NK-92 (cell line): Measurements from ENCODE around the gene POLQ.
"Not testable (repeated sequence)": the region's sequence is repeated elsewhere in the genome, so short reads cannot be mapped to it uniquely, and the experiment has no call there.

ENCODE experiments used
- DNase-seq: peaks from one replicate; lab custom pipeline; 2025; ENCODE audit not compliant: unreplicated experiment; lab: John Stamatoyannopoulos, UW

The POLQ gene

GRCh38 chr3:121514496-121514895, 31.3 kb downstream of the POLQ start:
- DNase-seq = no peak

DNA sequence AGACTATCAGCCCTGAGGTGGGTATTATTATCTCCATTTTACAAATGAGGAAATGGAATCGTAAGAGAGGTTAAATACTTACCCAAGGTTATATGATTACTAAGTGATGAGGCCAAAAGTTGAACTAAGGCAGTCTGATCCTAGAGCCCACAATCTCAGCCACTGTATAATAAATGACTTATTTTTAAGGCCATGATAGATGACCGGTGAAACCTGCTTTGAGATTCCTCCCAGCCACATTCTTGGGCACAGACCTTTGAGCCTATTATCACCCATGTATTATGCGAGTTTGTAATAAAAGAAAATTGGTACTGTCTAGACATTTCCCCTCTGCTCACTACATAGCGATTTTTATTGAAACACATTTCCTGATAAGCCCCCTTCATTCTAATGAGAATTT, 37.4 kb downstream of the POLQ start:
- no peak for DNase-seq

- DNase-seq = no peak
These were observed 40.5 kb downstream of the POLQ start for GRCh38 chr3:121505256-121505655.

- no peak for DNase-seq
These were observed 41.2 kb downstream of the POLQ start for GRCh38 chr3:121504618-121505017.

DNA sequence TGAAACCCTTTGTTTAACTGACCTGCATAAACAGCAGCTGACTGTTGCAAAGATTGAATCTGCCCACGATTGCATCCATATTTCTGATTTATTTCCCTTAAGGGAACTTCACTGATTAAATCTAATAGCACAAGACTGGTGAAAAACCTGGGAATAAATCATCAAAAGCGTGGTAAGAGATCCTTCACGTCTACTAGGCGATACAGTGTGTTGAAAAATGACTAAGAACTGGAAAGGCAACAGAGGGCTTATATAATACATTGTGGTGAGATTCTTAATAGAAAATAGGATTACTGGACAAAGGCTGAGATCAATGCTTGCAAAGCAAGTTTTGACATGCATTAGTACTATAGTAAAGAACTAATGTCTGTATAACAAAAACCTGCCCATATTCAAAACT, 49.0 kb downstream of the POLQ start:
- DNase-seq = no peak

GRCh38 chr3:121493431-121493830, 52.4 kb downstream of the POLQ start:
- no peak for DNase-seq

- no peak for DNase-seq
These were observed 54.0 kb downstream of the POLQ start for GRCh38 chr3:121491683-121492320.

GRCh38 chr3:121490161-121490560, 55.6 kb downstream of the POLQ start:
- DNase-seq = no peak

DNA sequence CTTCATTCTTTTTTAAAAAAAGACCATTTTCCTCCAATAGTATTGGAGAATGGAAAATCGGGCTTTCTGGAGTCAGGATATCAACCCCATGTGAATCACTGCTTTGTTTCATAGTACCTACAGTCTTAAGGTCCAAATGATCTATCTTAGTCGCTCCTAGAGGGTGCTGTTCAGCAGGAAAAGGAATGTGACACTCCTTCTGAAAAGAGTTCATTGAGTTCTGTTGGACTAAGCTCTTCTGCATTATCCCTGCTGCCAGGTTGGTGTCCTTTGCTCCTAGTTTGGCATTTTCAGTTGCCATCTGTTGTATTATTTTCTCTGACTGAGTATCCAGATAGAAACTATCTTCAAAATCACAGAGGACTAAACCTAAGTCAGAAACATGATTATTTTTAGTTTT, 57.2 kb downstream of the POLQ start:
- DNase-seq = no peak

DNA sequence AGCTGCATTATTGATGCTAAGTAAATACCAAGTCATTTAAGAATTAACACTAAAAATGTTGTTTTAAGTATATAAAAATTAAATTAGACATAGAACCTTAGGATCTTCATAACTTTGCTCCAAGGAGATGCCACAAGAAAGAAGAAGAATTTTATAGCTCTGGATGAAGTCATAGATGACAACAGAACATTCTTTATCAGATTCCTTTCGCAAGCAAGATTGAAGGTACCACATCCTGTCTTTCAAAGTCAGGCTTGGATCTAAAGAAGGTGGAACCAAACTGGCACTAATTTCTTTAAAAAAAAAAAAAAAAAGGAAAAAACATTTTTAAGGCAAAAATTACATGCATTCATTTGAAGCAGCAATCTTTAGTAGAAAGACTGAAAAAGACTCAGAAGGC, 62.5 kb downstream of the POLQ start:
- no peak for DNase-seq

GRCh38 chr3:121482660-121483059, 63.1 kb downstream of the POLQ start:
- no peak for DNase-seq

DNA sequence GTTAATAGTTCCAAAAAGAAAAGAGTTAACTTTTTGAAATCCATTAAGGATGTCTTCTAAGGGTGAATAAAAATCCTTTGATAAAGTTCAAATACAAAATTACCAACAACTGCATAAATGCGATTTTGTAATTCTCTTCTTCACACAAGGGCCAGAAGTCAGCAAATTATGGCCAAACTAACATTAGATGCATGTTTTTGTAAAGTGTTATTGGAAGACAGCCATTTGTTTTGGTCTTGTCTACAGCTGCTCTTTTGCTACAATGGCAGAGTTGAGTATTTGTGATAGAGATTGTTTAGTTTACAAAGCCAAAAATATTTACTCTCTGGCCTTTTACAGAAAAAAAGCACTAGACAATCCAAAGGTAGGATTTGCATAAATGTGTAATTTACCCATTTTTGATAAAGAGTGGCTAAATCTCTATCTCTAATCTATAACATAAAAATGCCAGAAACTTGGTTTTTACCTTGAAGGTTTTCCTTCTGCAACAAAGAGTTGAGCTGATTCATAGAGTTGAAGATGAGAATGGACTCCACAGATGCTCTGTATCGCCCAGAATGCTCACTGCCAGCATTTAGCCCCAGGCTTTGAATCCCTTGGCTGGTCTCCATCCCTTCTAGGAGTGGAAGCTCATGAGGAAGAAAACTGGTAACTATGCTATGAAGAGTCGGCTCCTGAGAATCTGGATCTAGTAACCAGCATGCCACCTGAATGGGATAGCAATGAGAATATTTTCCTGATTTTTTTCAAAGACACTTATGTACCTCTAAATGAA, 64.5 kb downstream of the POLQ start:
- no peak for DNase-seq

DNA sequence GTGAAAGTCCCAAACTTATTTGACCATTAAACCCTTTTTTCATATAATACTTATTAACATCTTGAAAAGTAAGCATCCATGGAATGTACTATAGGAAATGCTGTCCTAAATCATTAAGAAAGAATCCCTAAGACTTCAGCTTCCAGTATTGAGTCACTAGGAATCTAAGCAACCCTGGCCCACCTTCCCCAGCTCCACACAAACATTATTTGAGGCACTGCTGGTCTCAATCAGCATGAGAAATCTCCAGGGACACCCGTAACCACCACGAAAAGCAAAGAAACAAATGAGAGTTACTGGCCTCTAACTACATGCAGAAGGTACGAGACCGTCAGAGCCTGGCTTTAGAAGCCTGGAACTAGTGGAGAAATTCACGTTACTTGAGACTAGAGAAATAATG, 68.2 kb downstream of the POLQ start:
- DNase-seq = no peak

DNA sequence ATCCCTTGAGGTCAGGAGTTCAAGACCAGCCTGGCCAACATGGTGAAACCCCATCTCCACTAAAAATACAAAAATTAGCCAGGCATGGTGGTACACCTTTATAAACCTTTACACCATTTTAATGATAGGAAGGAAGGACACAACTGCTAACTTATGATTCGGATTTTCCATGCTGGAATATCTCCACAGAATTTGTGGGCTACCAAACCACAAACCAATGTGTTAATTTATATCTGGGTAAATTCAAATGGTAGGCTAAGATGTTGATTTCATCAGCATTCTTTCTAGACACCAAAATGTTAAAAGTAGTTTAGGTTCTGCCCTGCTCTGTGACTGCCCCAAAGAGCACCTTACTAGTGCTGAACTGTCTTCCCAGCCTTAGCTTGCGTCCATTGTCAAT, 72.8 kb downstream of the POLQ start:
- DNase-seq = no peak

GRCh38 chr3:121467085-121467484, 78.7 kb downstream of the POLQ start:
- DNase-seq = no peak

DNA sequence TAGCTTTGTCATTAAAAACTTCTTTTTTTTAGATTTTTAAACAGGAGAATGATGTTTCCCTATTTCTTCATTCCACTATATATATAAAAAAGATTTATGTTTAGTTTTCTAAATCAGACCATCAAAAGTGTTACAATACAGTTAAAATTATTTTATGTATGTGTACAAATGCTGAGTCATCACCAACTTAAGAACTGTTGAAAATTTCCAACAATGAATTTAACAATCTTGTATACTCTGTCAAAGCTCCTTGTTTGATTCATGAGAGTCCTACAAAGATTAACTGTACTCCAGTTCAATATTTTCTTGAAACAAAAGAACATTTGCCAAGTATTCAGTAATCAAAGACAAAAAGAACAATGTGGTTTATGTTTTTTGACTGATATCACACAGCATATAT, 82.0 kb downstream of the POLQ start:
- DNase-seq = no peak

GRCh38 chr3:121462565-121462964, 83.2 kb downstream of the POLQ start:
- no peak for DNase-seq

- not testable (repeated sequence) for DNase-seq
These were observed 94.0 kb downstream of the POLQ start for GRCh38 chr3:121451752-121452151.

- DNase-seq = no peak
These were observed 102.3 kb downstream of the POLQ start for GRCh38 chr3:121443456-121443855.

DNA sequence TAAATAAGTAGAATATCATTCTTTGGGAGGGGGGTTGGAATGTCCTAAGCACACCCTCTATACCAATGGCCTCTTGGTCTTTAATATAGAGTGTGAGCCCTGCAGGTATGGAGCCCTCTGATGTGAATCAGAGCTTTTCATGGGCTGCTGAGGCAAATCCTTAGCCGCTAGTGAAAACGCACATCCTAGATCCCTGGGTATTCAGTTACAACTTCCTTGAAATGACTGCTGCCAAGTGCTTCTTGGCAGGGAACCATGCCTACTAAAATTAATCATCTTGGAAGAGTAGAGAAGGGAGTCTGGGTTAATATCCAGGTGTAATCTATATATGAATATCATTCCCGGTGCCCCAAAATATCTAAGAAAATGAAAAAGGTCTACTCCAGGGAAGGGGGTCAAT, 109.1 kb downstream of the POLQ start:
- DNase-seq = no peak

GRCh38 chr3:121436074-121436473, 109.7 kb downstream of the POLQ start:
- no peak for DNase-seq

DNA sequence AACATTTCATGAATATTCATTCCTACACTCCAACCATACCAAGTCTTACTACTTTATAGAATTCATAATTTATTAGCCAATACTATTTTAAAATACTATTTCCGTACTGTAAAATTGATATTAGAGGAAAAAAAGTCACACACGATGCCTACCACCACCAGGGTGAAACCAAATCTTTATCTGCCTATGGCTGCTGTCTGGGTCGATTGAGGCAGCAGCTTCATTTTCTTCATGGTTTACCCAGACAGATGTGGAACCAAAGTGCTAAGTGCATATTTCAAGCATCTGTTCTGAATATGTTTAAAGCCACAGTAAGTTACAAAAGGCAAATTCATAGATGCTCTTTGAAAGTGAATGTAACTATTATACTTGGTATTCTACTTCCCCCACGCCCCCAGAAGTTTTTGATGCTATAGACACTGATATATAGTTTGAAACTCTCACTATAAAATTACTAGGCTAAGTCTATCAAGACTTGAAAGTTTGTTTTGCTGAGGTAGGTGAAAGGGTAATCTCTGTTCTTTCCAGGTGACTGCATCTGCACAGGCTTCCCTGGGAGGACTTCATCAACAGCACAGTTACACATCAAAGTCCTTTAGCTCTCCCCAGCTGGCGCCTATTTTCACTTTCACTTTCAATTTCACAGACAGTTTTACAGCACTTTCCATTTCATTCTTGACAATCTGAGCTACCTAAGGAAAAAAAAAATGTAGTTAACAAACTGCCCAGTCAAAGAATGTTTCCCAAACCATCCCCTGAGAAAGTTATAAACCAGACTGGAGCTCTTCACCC, 113.9 kb downstream of the POLQ start:
- no peak for DNase-seq
